Stimulated activated CD4-positive, alpha-beta T cell treated with anti-CD3 and anti-CD28 coated beads, Interleukin-4, amount 100 ng/mL, for 24 hours (primary cell): ENCODE results near the gene NKX1-1.

Experiments
- DNase-seq: peaks from one replicate; pipeline ENCODE4 v3.0.0-alpha.2; 2020

NKX1-1 gene

GRCh38 chr4:1416051-1416947 is 10.1 kb upstream of the NKX1-1 start:
- DNase-seq = no peak

- DNase-seq = no peak
Measured at GRCh38 chr4:1415681-1415981, 9.4 kb upstream of the NKX1-1 start.

GRCh38 chr4:1414831-1415680 is 8.8 kb upstream of the NKX1-1 start:
- no peak for DNase-seq

GRCh38 chr4:1413687-1414479 is 7.6 kb upstream of the NKX1-1 start:
- DNase-seq = no peak

GRCh38 chr4:1413204-1413663 is 7.0 kb upstream of the NKX1-1 start:
- DNase-seq = no peak

GRCh38 chr4:1412376-1413203 is 6.3 kb upstream of the NKX1-1 start:
- no peak for DNase-seq

- no peak for DNase-seq
Measured at GRCh38 chr4:1411436-1412375, 5.5 kb upstream of the NKX1-1 start.

GRCh38 chr4:1410491-1411325 is 4.5 kb upstream of the NKX1-1 start:
- DNase-seq = peak; percentile 39

- DNase-seq = no peak
Measured at GRCh38 chr4:1409491-1410425, 3.5 kb upstream of the NKX1-1 start.

GRCh38 chr4:1409079-1409478 is 2.8 kb upstream of the NKX1-1 start:
- DNase-seq = no peak

- no peak for DNase-seq
Measured at GRCh38 chr4:1408418-1408817, 2.2 kb upstream of the NKX1-1 start.

GRCh38 chr4:1407657-1408333 is 1.6 kb upstream of the NKX1-1 start:
- no peak for DNase-seq

- DNase-seq = no peak
Measured at GRCh38 chr4:1406981-1407656, 877 bp upstream of the NKX1-1 start.

- no peak for DNase-seq
Measured at GRCh38 chr4:1405636-1406393, 427 bp downstream of the NKX1-1 start.

GRCh38 chr4:1405254-1405635 is 997 bp downstream of the NKX1-1 start:
- DNase-seq = no peak

GRCh38 chr4:1404573-1405253 is 1.5 kb downstream of the NKX1-1 start:
- no peak for DNase-seq
